Activated CD4-positive, CD25-positive, alpha-beta regulatory T cell (primary cell): ENCODE measurements around the gene TACC3.

Experiments
- DNase-seq, 4 experiments: peaks; one replicate each; lab custom pipeline; 2025; lab: John Stamatoyannopoulos, UW

The TACC3 gene

DNA sequence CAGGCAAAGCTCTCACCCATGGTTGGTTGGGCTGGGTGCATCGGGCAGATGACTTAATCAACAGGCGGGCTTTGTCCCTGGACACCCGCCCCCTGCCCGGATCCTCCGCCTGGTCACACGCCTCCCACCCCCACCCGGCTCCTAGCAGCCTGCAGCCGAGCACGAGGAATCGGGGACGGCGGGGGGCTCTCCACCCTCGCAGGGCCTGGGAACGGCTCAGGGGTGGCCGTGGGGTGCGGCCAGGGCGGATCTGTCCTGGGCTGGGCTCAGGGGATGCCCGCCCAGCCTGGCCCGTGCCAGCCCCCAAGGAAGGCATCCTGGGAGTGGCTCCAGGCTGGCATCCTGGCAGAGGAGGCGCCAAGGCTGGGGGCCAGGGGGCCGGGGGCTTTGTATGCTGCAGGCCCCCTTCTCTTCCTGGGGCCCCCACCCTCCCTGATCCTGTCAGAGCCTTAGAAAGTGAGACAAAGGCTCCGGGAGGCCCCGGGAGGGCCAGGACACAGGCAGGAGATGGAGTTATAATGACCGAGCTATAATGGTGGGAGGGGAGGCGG, 39.3 kb downstream of the TACC3 start:
- DNase-seq: no peak

DNA sequence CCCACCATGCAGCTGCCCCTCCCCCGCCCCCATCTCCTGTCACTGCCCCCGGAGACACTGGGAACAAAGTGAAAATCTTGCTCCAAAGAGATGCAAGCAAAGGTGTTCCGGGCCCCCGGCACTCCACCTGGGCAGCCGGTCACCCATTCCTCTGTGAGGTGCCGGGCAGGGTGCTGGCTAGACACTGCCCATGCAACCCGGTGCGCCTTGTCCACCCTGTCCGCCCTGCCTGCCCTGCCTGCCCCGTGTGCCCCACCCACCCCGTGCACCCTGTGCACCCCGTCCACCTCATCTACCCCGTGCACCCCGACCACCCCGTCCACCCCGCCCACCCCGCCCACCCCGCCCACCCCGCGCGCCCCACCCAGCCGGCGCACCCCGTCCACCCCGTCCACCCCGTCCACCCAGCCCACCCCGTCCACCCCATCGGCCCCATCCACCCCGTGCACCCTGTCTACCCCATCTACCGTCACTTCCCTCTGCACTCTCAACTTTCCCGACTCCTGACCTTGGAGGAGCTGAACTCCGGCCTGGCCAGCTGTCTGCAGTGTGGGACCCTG, 39.9 kb downstream of the TACC3 start:
- no peak for DNase-seq

- DNase-seq: no peak
Measured at GRCh38 chr4:1762264-1763010, 41.1 kb downstream of the TACC3 start.

DNA sequence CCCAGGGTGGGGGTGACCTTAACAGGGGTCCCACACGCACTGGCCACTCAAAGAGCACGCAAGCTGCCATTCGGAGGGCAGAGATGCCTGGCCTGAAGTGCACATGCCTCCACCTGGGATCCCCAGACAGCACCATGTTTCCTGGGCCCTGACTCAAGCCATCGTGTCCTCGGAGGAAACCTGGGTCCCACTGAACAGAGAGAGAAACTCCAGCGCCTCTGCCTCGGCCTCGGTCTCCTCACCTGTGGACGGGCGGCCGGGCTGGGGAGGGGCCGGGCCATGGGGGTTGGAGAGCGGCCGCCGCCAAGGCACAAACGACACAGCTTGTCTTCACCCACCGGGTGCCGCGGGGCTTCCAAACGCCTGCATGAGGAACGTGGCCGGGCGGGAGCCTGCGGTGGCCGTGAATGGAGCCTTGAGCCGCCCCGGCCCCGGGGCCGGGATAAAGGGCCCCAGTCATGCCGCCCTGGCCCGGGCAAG, 41.8 kb downstream of the TACC3 start:
- no peak for DNase-seq

GRCh38 chr4:1763550-1764080, 42.3 kb downstream of the TACC3 start:
- no peak for DNase-seq

GRCh38 chr4:1764670-1765069, 43.3 kb downstream of the TACC3 start:
- no peak for DNase-seq

- no peak for DNase-seq
Measured at GRCh38 chr4:1765409-1766072, 44.2 kb downstream of the TACC3 start.

- DNase-seq: no peak
Measured at GRCh38 chr4:1766106-1767060, 45.1 kb downstream of the TACC3 start.

- no peak for DNase-seq
Measured at GRCh38 chr4:1767061-1767769, 45.9 kb downstream of the TACC3 start.

GRCh38 chr4:1767770-1768366, 46.5 kb downstream of the TACC3 start:
- no peak for DNase-seq

DNA sequence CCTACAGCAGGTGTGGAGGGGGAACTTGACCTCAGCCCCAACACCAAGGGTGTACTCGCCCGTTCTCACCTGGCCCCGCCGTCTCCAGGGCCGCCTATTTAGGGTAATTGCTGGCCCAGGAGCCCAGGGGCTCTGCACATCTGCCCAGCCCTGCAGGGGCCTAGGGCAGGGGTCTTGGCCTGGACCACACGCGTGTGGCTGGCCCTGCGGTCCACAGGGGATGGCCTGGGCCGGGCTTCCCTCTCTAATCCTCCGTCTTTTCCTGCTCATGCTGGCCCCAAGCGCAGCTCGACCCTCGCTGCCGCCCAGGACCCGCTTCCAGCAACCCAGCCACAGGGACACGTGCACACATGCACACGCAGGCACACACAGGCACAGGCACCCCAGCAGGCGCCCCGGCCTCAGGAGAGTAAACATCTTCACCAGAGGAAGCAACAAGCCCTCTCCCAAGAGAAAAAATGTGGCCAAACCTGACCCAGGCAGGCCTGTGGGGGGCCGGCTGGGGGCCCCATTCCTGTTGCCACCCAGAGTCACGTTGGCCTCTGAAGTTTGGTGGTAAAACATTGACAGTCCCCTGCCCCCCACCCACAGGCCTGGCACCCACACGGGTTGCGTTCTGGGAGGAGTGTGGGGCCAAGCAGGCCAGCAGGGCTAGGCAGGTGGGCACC, 47.2 kb downstream of the TACC3 start:
- no peak for DNase-seq

DNA sequence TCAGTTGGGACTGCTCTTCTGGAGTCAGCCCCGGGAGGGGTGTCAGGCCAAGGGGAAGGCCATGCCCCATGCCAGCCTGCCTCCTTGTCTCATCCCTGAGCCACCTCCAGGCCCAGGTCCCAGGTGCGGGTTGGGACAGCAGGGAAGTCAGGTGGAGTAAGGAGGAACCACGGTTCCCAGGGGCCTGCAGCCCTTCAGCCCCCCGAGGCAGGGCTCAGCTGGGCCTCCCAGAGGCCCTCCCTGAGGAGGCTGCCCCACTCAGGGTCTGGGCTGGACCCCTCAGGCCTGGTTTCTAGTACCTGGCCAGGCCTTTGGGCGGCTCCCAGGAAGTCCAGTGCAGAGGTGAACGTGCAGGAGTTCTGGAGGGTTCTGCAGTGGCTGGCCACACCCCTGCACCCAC, 48.4 kb downstream of the TACC3 start:
- no peak for DNase-seq

GRCh38 chr4:1770245-1770644, 48.9 kb downstream of the TACC3 start:
- DNase-seq: no peak

GRCh38 chr4:1770791-1771231, 49.5 kb downstream of the TACC3 start:
- no peak for DNase-seq

DNA sequence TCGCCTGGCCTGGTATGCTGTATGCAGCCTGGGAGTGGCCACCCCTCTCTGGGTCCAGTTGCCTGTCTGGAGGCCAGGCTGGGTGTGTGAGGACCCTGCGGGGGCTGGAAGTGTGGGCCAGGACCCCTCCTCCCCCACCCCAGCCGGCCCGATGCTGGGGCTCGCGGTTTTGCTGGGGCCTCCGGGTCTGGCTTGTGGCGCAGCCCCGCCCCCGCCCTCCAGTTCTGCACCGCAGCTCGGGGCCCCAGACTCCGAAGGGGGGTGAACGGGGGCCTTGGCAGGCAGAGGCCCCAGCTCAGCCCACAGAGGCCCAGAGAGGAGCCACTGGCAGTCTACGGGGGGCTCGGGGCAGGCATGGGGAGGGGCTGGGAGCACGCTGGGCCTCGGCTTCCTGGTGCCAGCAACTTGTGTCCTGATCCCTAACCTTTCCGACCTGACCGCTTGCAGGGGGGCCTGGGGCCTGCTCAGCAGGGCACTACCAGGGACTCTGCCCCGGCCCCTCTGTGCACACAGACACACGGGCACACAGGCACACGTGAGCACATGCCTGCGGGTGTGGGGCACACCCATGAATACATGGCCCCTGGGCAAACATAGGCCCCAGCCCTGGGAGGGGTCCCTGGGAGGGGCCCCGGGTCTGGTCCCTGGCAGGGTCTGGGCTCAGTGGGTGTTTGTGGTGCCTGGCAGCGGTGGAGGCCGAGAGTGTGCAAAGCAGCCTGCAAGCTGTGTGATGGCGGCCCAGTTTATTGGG, 50.4 kb downstream of the TACC3 start:
- no peak for DNase-seq

DNA sequence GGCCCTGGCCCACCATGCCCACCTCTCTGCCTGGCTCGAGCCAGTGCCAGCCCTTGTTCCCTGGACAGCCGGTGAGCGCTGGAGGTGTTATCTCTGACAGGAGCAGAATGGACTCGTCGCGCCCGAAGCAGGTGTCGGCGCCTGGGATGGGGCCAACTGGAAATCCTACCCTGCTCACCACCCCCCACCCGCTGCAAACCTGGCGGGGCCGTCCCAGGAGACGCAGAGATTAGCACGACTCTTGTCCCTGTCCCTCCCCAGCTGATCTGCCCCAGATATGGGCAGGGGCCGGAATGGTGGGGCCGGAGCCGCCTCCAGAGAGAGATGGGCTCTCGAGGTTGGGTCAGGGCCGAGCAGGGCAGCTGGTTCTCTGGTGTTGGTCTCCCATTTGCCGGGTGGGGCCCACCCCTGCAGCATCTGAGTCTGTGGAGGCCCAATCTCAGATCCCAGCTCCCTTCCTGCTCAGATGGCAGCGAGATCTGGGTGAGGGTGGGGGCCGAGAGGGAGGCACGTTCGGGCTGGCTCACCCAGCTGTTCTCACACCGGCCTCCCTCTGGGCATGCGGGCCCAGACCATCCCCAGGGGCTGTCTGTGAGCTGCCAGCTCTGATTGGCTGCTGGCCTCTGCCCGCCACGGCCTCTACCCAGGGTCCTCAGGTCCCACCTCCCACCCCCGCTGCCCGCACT, 51.7 kb downstream of the TACC3 start:
- DNase-seq: no peak

- no peak for DNase-seq
Measured at GRCh38 chr4:1773754-1774153, 52.4 kb downstream of the TACC3 start.

DNA sequence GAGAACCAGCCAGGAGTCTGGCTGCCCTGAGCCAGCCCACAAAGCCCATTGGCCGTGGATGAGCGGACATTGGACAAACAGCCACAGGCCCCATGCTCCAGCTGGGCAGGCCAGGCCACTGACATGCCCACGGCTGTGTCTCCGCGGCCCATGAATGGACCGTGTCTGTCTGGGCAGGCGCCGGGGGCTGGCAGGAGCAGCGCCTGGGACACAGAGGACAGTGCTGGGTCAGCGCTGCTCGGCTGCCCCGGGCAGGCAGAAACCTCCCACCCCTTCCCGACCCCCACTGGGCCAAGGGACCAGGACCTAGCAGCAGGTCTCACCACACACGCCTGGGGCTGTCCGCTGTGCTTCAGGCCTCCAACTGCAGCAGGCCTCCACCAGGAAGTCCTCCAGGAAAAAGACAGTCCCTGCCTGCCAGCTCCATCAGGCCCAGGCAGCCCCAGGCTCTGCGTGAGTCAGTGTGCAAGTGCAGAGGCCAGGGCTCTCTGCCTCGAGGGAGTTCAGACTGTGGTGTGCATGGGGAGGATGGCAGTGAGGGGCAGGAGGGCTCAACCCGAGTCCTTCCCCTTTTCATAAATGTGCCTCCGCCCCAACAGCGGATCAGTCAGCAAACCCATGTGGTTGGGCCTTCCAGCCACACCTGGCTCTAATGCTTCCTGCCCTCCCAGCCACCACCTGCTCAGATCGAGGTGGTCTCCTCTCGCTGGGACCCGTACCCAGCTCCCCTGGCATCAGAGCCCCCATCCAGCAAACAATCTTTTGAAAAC, 54.6 kb downstream of the TACC3 start:
- no peak for DNase-seq
